Gastrocnemius medialis (tissue), 4 donors: ENCODE data around the gene ABHD17A.

ENCODE experiments used
- CTCF ChIP-seq, 5 experiments: fragments of 450-650 bp in 3 of 5; fragments of 200-600 bp in 2 of 5; sonication (generic) in 2 of 5; IDR thresholded peaks in 4 of 5; conservative IDR thresholded peaks in 1 of 5; 1 replicate in 4 of 5; 2 replicates in 1 of 5; pipeline ENCODE4 v1.5.1; 2016 to 2019; ENCODE audit warnings: antibody characterized with exemption in 5 of 5, mild to moderate bottlenecking in 3 of 5, moderate library complexity in 3 of 5
- POLR2A ChIP-seq, 2 donors: fragments of 450-650 bp; IDR thresholded peaks; one replicate each; pipeline ENCODE4 v1.6.1; 2017; ENCODE audit warnings: antibody characterized with exemption in 2 of 2, mild to moderate bottlenecking in 2 of 2, moderate library complexity in 2 of 2

- TF ChIP-seq CTCF (IDR thresholded peaks at IDR 0.05 in 4 of 5, conservative IDR thresholded peaks at IDR 0.05 in 1 of 5) (no peak), POLR2A (IDR thresholded peaks at IDR 0.05) (no peak)
These were observed 53.1 kb downstream of the ABHD17A start for GRCh38 chr19:1832046-1832663.
